ENCODE results near the gene CBLIF.

The CBLIF gene

GRCh38 chr11:59801981-59802638, 43.2 kb downstream of the CBLIF start:
- DNase-seq (ENCODE audit: extremely low spot score) = no peak
- no peak for TF ChIP-seq BHLHE40 (IDR thresholded peaks at IDR 0.05; ENCODE audit: borderline replicate concordance)
- no peak for TF ChIP-seq LEF1 (IDR thresholded peaks at IDR 0.05; ENCODE audit: borderline replicate concordance)
- TF ChIP-seq SP1 (IDR thresholded peaks at IDR 0.05) = no peak
- no peak for TF ChIP-seq NFRKB (IDR thresholded peaks at IDR 0.05)
- ChIA-PET POLR2A (interaction anchor here (2.0 to 2.9 kb wide), 2 partner anchors 9 to 47 kb away, joined by 8 to 11 read pairs; partner anchors contain the start of genes MRPL16 and STX3), CTCF (interaction anchor here (0.6 to 2.9 kb wide), 3 partner anchors 9 to 51 kb away, joined by 3 to 19 read pairs (median 3); partner anchors contain the start of gene STX3)

- ChIA-PET POLR2A (interaction anchor here (2.0 to 2.9 kb wide), 2 partner anchors 9 to 46 kb away, joined by 8 to 11 read pairs; partner anchors contain the start of genes MRPL16 and STX3), CTCF (interaction anchor here (0.6 to 2.9 kb wide), 3 partner anchors 8 to 50 kb away, joined by 3 to 19 read pairs (median 3); partner anchors contain the start of gene STX3)
- no peak for DNase-seq (ENCODE audit: extremely low spot score)
- no peak for TF ChIP-seq ELF4 (IDR thresholded peaks at IDR 0.05)
- no peak for TF ChIP-seq CTBP1 (IDR thresholded peaks at IDR 0.05; ENCODE audit: borderline replicate concordance)
- TF ChIP-seq FOXM1 (IDR thresholded peaks at IDR 0.05; ENCODE audit: borderline replicate concordance) = no peak
- TF ChIP-seq SP1 (IDR thresholded peaks at IDR 0.05) = no peak
- TF ChIP-seq LEF1 (IDR thresholded peaks at IDR 0.05; ENCODE audit: borderline replicate concordance) = no peak
- TF ChIP-seq ARNT (IDR thresholded peaks at IDR 0.05) = no peak
- no peak for TF ChIP-seq ZNF384 (IDR thresholded peaks at IDR 0.05)
- TF ChIP-seq FOXA1 (IDR thresholded peaks at IDR 0.05) = no peak
- TF ChIP-seq SUZ12 (IDR thresholded peaks at IDR 0.05) = no peak
- no peak for TF ChIP-seq FOXK2 (IDR thresholded peaks at IDR 0.05)
- no peak for TF ChIP-seq L3MBTL2 (conservative IDR thresholded peaks at IDR 0.05)
- no peak for TF ChIP-seq TARDBP (IDR thresholded peaks at IDR 0.05)
- no peak for TF ChIP-seq NFRKB (IDR thresholded peaks at IDR 0.05)
- TF ChIP-seq PKNOX1 (IDR thresholded peaks at IDR 0.05) = no peak
Measured at GRCh38 chr11:59801160-59801706, 44.1 kb downstream of the CBLIF start.

- POLR2A ChIA-PET = interaction anchor here (2.0 to 2.9 kb wide), 2 partner anchors 10 to 45 kb away, joined by 8 to 11 read pairs; partner anchors contain the start of genes MRPL16 and STX3
- no peak for TF ChIP-seq BHLHE40 (IDR thresholded peaks at IDR 0.05; ENCODE audit: borderline replicate concordance)
- no peak for TF ChIP-seq FOXA1 (IDR thresholded peaks at IDR 0.05)
- TF ChIP-seq NFRKB (IDR thresholded peaks at IDR 0.05) = no peak
- TF ChIP-seq ZNF384 (IDR thresholded peaks at IDR 0.05) = no peak
- TF ChIP-seq HDGF (IDR thresholded peaks at IDR 0.05; ENCODE audit: borderline replicate concordance) = no peak
- TF ChIP-seq LEF1 (IDR thresholded peaks at IDR 0.05; ENCODE audit: borderline replicate concordance) = no peak
- no peak for TF ChIP-seq SUZ12 (IDR thresholded peaks at IDR 0.05)
- TF ChIP-seq SP1 (IDR thresholded peaks at IDR 0.05) = no peak
- no peak for TF ChIP-seq ARNT (IDR thresholded peaks at IDR 0.05)
- no peak for TF ChIP-seq FOXM1 (IDR thresholded peaks at IDR 0.05; ENCODE audit: borderline replicate concordance)
- no peak for TF ChIP-seq L3MBTL2 (conservative IDR thresholded peaks at IDR 0.05)
- TF ChIP-seq ELF4 (IDR thresholded peaks at IDR 0.05) = no peak
- TF ChIP-seq CTBP1 (IDR thresholded peaks at IDR 0.05; ENCODE audit: borderline replicate concordance) = no peak
- no peak for TF ChIP-seq PKNOX1 (IDR thresholded peaks at IDR 0.05)
- no peak for TF ChIP-seq FOXK2 (IDR thresholded peaks at IDR 0.05)
- TF ChIP-seq TARDBP (IDR thresholded peaks at IDR 0.05) = no peak
- CTCF ChIA-PET = interaction anchor here (2.9 kb wide), 1 partner anchor 45 kb away, joined by 19 read pairs; the partner anchor contains the start of gene STX3
- DNase-seq (ENCODE audit: extremely low spot score) = no peak
Measured at GRCh38 chr11:59800390-59801025, 44.8 kb downstream of the CBLIF start.

GRCh38 chr11:59794417-59794816, 50.9 kb downstream of the CBLIF start:
- POLR2A ChIA-PET = no interaction called here
- TF ChIP-seq LEF1 (IDR thresholded peaks at IDR 0.05; ENCODE audit: borderline replicate concordance) = no peak
- no peak for TF ChIP-seq ZNF384 (IDR thresholded peaks at IDR 0.05)
- TF ChIP-seq CTBP1 (IDR thresholded peaks at IDR 0.05; ENCODE audit: borderline replicate concordance) = no peak
- no peak for TF ChIP-seq SP1 (IDR thresholded peaks at IDR 0.05)
- TF ChIP-seq L3MBTL2 (conservative IDR thresholded peaks at IDR 0.05) = no peak
- no peak for TF ChIP-seq FOXA1 (IDR thresholded peaks at IDR 0.05)
- TF ChIP-seq TARDBP (IDR thresholded peaks at IDR 0.05) = no peak
- TF ChIP-seq ELF4 (IDR thresholded peaks at IDR 0.05) = no peak
- no peak for TF ChIP-seq BHLHE40 (IDR thresholded peaks at IDR 0.05; ENCODE audit: borderline replicate concordance)
- TF ChIP-seq SUZ12 (IDR thresholded peaks at IDR 0.05) = no peak
- no peak for TF ChIP-seq FOXK2 (IDR thresholded peaks at IDR 0.05)
- no peak for TF ChIP-seq ARNT (IDR thresholded peaks at IDR 0.05)
- TF ChIP-seq NFRKB (IDR thresholded peaks at IDR 0.05) = no peak
- no peak for DNase-seq (ENCODE audit: extremely low spot score)
- CTCF ChIA-PET = no interaction called here

- DNase-seq (ENCODE audit: extremely low spot score) = no peak
- CTCF ChIA-PET = interaction anchor here (1.1 kb wide), 1 partner anchor 9 kb away, joined by 3 read pairs; no protein-coding TSS in a partner anchor
- TF ChIP-seq FOXM1 (IDR thresholded peaks at IDR 0.05; ENCODE audit: borderline replicate concordance) (no peak), LEF1 (IDR thresholded peaks at IDR 0.05; ENCODE audit: borderline replicate concordance) (no peak), FOXK2 (IDR thresholded peaks at IDR 0.05) (no peak)
- POLR2A ChIA-PET = no interaction called here
Measured at GRCh38 chr11:59792507-59792906, 52.8 kb downstream of the CBLIF start.

GRCh38 chr11:59791639-59792038, 53.7 kb downstream of the CBLIF start:
- TF ChIP-seq BHLHE40 (IDR thresholded peaks at IDR 0.05; ENCODE audit: borderline replicate concordance) = no peak
- TF ChIP-seq CTBP1 (IDR thresholded peaks at IDR 0.05; ENCODE audit: borderline replicate concordance) = no peak
- TF ChIP-seq LEF1 (IDR thresholded peaks at IDR 0.05; ENCODE audit: borderline replicate concordance) = no peak
- no peak for TF ChIP-seq FOXK2 (IDR thresholded peaks at IDR 0.05)
- TF ChIP-seq L3MBTL2 (conservative IDR thresholded peaks at IDR 0.05) = no peak
- no peak for TF ChIP-seq ZNF384 (IDR thresholded peaks at IDR 0.05)
- TF ChIP-seq TARDBP (IDR thresholded peaks at IDR 0.05) = no peak
- TF ChIP-seq NFRKB (IDR thresholded peaks at IDR 0.05) = no peak
- TF ChIP-seq FOXA1 (IDR thresholded peaks at IDR 0.05) = no peak
- no peak for TF ChIP-seq PKNOX1 (IDR thresholded peaks at IDR 0.05)
- no peak for TF ChIP-seq ELF4 (IDR thresholded peaks at IDR 0.05)
- TF ChIP-seq HDGF (IDR thresholded peaks at IDR 0.05; ENCODE audit: borderline replicate concordance) = no peak
- TF ChIP-seq FOXM1 (IDR thresholded peaks at IDR 0.05; ENCODE audit: borderline replicate concordance) = no peak
- TF ChIP-seq SUZ12 (IDR thresholded peaks at IDR 0.05) = no peak
- no peak for TF ChIP-seq ARNT (IDR thresholded peaks at IDR 0.05)
- no peak for TF ChIP-seq SP1 (IDR thresholded peaks at IDR 0.05)
- POLR2A ChIA-PET = no interaction called here
- CTCF ChIA-PET = no interaction called here
- no peak for DNase-seq (ENCODE audit: extremely low spot score)

Measured in HEK293T (cell line).